Colonic mucosa (tissue), 4 donors: Measurements from ENCODE around the gene SARDH. TPM values are rescaled to one million over a fixed set of nuclear protein-coding genes. Genes with fewer than 3 reads are reported as not detected.

Source experiments
- DNase-seq: peaks from one replicate; pipeline ENCODE4 v3.0.0-alpha.2; 2020
- H3K27ac ChIP-seq: fragments of 200-600 bp; one replicate; pipeline ENCODE4 v1.8.0; 2021
- H3K27me3 ChIP-seq: fragments of 200-600 bp; one replicate; pipeline ENCODE4 v1.8.0; 2021
- H3K36me3 ChIP-seq: fragments of 200-600 bp; one replicate; pipeline ENCODE4 v1.8.0; 2021
- H3K4me1 ChIP-seq: fragments of 200-600 bp; one replicate; pipeline ENCODE4 v1.8.0; 2021; ENCODE audit warnings: mild to moderate bottlenecking
- H3K4me3 ChIP-seq: fragments of 200-600 bp; one replicate; pipeline ENCODE4 v1.8.0; 2021
- H3K9ac ChIP-seq, 2 donors: one replicate each; pipeline ENCODE4 v1.7.0; 2013; ENCODE audit warnings: control low read depth in 2 of 2, low read depth in 2 of 2, low read length in 2 of 2
- H3K9me3 ChIP-seq: fragments of 200-600 bp; one replicate; pipeline ENCODE4 v1.8.0; 2021
- intact Hi-C: fragments of 100-400 bp; cut with DNase I; formaldehyde crosslinking; loops from one replicate; pipeline ENCODE4 v1.14.1; 2022
- total RNA-seq, 2 donors: library from RNA; stranded (reverse); fragmentation: NEBNext Ultra II Directional in 1 of 2; extraction: Animal tissue kit (Norgen Biotek cat#: 25700) in 1 of 2; gene quantifications; one replicate each; pipeline ENCODE4 v1.2.1, GENCODE V29; 2021
- TF ChIP-seq, protein P1 (sequence below): fragments of 200-600 bp; IDR thresholded peaks from one replicate; pipeline ENCODE4 v1.8.0; 2022; ENCODE audit warnings: antibody characterized with exemption, mild to moderate bottlenecking
- donor health status: healthy.
- donor health status: DM: no; HTN: no; CAD: no.
- donor health status: DM: no; HTN: no; CAD: no.

SARDH gene
- total RNA-seq, 2 donors from 2014 or later: 0.66 to 1.3 TPM

DNA sequence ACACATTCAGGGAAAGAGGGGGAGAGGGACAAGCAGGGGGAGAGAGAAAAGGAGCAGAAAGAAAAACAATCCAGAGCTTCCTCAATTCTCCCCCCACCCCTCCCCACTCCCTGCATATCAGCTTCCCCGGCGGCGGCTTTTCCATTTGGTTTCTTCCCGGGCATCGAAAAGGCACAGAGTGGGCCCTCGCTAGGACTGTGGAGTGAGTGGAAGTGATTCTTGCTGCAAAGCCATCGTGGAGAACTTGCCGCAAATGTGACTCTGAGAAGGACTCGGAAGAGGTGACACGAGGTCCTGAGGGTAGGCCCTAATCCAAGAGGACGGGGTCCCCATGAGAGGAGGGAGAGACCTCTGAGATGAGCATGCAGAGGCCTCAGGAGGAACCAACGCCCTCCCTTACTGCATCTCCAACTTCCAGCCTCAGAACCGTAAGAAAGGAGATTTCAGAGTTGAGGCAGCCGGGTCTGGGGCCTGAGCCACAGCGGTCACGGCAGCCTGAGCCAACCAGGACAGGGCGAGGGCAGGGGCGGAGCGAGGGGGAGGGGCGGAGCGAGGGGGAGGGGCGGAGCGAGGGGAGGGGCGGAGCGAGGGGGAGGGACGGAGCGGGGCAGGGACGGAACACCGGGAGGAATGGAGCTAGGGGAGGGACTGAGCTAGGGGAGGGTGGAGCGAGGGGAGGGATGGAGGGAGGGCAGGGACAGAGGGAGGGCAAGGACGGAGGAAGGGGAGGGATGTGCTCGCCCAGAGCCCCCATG, 21.2 kb upstream of the SARDH start:
- Histone ChIP-seq H3K9me3 (no peaks in the 10 kb centered on the region), H3K27me3 (no peaks in the 10 kb centered on the region), H3K4me3 (no peak overlapping the region), H3K36me3 (no peaks in the 10 kb centered on the region), H3K9ac (no peak overlapping the region), H3K27ac (no peak overlapping the region), H3K4me1 (no peaks in the 10 kb centered on the region)
- DNase-seq: no peak
- intact Hi-C loops: no loop called here
- TF ChIP-seq, protein P1, sequence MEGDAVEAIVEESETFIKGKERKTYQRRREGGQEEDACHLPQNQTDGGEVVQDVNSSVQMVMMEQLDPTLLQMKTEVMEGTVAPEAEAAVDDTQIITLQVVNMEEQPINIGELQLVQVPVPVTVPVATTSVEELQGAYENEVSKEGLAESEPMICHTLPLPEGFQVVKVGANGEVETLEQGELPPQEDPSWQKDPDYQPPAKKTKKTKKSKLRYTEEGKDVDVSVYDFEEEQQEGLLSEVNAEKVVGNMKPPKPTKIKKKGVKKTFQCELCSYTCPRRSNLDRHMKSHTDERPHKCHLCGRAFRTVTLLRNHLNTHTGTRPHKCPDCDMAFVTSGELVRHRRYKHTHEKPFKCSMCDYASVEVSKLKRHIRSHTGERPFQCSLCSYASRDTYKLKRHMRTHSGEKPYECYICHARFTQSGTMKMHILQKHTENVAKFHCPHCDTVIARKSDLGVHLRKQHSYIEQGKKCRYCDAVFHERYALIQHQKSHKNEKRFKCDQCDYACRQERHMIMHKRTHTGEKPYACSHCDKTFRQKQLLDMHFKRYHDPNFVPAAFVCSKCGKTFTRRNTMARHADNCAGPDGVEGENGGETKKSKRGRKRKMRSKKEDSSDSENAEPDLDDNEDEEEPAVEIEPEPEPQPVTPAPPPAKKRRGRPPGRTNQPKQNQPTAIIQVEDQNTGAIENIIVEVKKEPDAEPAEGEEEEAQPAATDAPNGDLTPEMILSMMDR: no peak

DNA sequence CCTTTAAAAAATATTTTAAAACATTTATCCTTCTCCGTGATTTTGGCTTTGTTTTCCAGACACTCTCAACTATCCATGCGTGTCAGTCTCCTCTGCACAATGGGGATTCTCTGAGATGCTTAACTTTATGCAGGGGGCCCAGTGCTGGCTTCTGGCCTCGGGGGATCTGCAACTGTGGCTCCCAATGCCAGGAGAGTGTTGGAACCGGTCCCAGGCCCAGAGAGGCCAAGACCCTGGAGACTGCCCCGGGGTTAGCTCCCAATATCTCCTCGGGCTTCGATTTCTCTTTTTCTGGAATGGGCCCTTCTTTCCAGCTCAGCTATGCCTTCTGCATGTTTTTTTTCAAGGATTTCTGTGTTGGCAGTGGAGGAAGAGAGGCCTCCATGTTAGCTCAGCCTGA, 20.1 kb upstream of the SARDH start:
- TF ChIP-seq, protein P1: no peak
- DNase-seq: no peak

DNA sequence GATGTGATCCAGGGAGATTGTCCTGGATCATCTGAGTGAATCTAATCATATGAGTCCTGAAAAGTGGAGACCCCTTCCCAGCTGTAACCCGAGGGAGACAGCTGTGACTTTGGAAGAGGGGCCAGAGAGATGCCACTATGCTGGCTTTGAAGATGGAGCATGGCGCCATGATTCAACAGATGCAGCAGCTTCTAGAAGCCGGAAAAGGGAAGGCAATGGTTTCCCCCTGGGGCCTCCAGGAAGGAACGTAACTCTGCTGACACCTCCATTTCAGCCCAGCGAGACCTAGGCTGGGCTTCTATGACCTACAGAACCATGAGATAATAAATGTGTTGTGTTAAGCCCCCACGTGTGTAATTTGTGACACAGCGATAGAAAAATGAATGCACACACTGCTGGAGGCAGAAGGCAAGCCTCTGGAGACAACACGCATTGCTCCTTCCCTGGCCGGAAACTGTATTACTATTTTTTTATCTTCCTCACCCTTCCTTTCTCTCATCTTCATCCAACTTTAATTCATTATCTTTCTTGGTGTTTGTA, 16.6 kb upstream of the SARDH start:
- TF ChIP-seq, protein P1: no peak
- no peak for DNase-seq
- H3K36me3 ChIP-seq: no peaks in the 10 kb centered on the region
- no peaks in the 10 kb centered on the region for H3K27me3 ChIP-seq
- intact Hi-C loops: no loop called here
- H3K9ac ChIP-seq: no peak overlapping the region
- H3K4me3 ChIP-seq: no peak overlapping the region
- no peak overlapping the region for H3K27ac ChIP-seq
- no peaks in the 10 kb centered on the region for H3K4me1 ChIP-seq
- no peaks in the 10 kb centered on the region for H3K9me3 ChIP-seq

More for the DNA sequence above, 20.1 kb upstream of the SARDH start:
- Histone ChIP-seq H3K4me3 (no peak overlapping the region), H3K4me1 (no peaks in the 10 kb centered on the region), H3K9me3 (no peaks in the 10 kb centered on the region), H3K27me3 (no peaks in the 10 kb centered on the region), H3K9ac (no peak overlapping the region), H3K27ac (no peak overlapping the region), H3K36me3 (no peaks in the 10 kb centered on the region)
- intact Hi-C loops: no loop called here

DNA sequence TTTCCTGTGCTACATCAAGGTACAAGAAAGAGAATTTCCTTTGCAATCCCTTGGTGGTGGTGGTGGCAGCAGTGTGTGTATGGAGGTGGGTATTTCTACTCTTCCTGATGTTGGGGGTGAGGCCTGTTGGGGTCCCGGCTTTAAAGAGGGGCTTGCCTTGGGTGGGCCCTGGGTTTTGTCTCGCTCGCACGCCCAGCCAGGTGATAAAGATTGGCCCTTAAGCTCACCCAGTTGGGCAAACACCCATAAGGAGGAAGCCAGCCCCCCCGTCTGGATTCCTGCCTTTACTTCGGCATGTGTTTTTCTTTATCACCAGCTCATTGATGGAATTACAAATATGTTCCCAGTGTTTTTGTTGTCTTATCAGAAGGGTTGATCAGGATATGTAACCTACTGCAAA, 16.0 kb upstream of the SARDH start:
- intact Hi-C loops: no loop called here
- Histone ChIP-seq H3K4me1 (no peaks in the 10 kb centered on the region), H3K27ac (no peak overlapping the region), H3K27me3 (no peaks in the 10 kb centered on the region), H3K36me3 (no peaks in the 10 kb centered on the region), H3K9me3 (no peaks in the 10 kb centered on the region), H3K4me3 (no peak overlapping the region), H3K9ac (no peak overlapping the region)
- TF ChIP-seq, protein P1: no peak
- no peak for DNase-seq

DNA sequence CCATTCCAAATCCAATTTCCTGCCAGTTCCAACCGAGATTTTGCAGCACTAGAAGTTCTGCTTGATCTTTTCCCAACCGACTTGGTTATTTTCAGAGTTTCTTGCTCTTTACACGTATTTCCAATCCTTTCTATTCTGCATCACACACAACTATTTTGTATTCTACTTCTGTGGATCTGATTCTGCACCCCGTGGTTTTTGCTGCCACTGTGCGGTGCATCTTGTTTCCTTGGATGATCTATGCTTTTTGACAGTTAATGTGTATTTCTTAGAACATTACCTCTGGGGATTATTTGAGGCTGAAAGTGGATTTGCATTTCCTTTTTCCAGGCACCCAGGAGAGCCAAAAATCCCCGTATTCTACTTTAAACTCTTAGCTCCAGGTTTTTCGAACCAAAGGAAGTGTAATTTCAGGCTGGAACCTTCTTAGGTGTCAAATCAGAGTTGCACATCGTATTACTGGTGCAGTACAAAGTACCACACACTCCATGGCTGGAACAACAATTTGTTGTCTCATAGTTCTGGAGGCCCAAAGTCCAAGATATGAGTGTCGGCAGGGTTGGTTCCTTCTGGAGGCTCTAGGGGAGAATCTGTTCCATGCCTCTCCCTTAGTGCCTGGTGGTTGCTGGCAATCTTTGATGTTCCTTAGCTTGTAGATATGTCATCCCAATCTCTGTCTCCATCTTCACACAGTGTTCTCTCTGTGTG, 14.7 kb upstream of the SARDH start:
- no peaks in the 10 kb centered on the region for H3K36me3 ChIP-seq
- no peak overlapping the region for H3K27ac ChIP-seq
- TF ChIP-seq, protein P1: no peak
- intact Hi-C loops: no loop called here
- H3K4me1 ChIP-seq: no peaks in the 10 kb centered on the region
- no peak overlapping the region for H3K9ac ChIP-seq
- no peaks in the 10 kb centered on the region for H3K9me3 ChIP-seq
- H3K27me3 ChIP-seq: no peaks in the 10 kb centered on the region
- no peak for DNase-seq
- no peak overlapping the region for H3K4me3 ChIP-seq
